ENCODE data around the gene FMO5. TPM values are rescaled to one million over a fixed set of nuclear protein-coding genes. Genes with fewer than 3 reads are reported as not detected.
"Not testable (repeated sequence)": the region's sequence is repeated elsewhere in the genome, so short reads cannot be mapped to it uniquely, and the experiment has no call there.

Gene FMO5
- total RNA-seq, 1 experiment from 2014 or later: 0.61 TPM

- Mint-ChIP-seq H3K4me3 (ENCODE audit: low read depth, unreplicated experiment) (peak overlapping the region; percentile 67), H3K27me3 (ENCODE audit: unreplicated experiment) (no peaks in the 10 kb centered on the region), H3K4me1 (ENCODE audit: low read depth, unreplicated experiment) (peaks cover 57% of the 10 kb centered on the region), H3K27ac (ENCODE audit: unreplicated experiment) (peak overlapping the region; percentile 18), H3K36me3 (ENCODE audit: insufficient read depth, unreplicated experiment) (peaks cover 18% of the 10 kb centered on the region), H3K9me3 (ENCODE audit: low read depth, unreplicated experiment) (no peaks in the 10 kb centered on the region)
- TF ChIP-seq CTCF (IDR thresholded peaks at IDR 0.05; ENCODE audit: unreplicated experiment): no peak
- DNase-seq: peak; percentile 33
- intact Hi-C loops (cut with micrococcal nuclease; ENCODE audit: unreplicated experiment): loop anchor here (1.0 to 5.0 kb wide), 2 partner anchors 71 to 146 kb away; partner anchors contain the start of gene PRKAB2
- CTCF ChIA-PET: interaction anchor here (0.9 to 1.3 kb wide), 6 partner anchors 11 to 75 kb away, joined by 3 to 7 read pairs (median 4); partner anchors contain the start of genes FMO5 and PRKAB2
- no TSS peak for BruUV-seq (replicated peaks)
Measured at GRCh38 chr1:147243228-147243685, 18.1 kb upstream of the FMO5 start.

DNA sequence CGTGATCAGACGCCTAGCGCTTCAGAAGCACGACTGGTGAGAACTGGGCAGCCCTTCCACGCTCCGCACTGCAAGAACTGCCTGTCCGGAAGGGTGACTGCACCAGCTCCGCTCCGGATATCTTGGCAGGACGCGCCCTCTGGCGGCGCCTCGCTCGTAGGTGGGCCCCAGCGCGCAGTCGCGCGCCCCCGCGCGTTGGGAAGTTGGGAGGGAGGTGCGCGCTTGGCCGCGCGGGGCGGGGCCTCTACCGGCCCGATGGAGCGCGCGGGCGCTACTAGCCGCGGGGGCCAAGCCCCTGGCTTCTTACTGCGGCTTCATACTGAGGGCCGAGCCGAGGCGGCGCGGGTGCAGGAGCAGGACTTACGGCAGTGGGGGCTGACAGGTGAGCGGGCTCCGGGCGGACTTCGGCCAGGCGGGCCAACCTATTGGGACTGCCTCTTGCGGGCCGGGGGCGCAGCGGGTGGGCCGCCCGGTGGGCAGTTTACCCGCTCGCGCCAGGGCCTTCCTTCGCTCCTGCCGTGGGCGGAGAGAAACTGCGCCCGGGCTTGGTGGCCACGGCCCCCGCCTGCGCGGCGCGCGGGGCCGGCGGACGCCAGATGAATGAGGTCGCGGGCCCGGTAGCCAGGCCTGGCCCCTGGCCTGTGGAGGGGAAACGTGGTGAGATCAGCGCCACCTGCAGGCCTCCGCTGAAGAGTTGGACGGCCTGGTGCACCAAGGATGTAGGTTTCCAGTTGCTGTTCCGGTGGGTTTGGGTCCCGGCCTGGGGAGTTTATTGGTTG, 17.5 kb upstream of the FMO5 start, which contains the start of gene CHD1L:
Gene CHD1L, plus strand, starts transcription at position 236 of the 779 bp plus-strand sequence. Its CDS starts 20 bp downstream, at position 256.
- Mint-ChIP-seq H3K36me3 (ENCODE audit: insufficient read depth, unreplicated experiment) (peaks cover 18% of the 10 kb centered on the region), H3K4me3 (ENCODE audit: low read depth, unreplicated experiment) (peak within 1 kb of the TSS; percentile 67), H3K4me1 (ENCODE audit: low read depth, unreplicated experiment) (peaks cover 59% of the 10 kb centered on the region), H3K9me3 (ENCODE audit: low read depth, unreplicated experiment) (no peaks in the 10 kb centered on the region), H3K27ac (ENCODE audit: unreplicated experiment) (peak within 1 kb of the TSS; percentile 35), H3K27me3 (ENCODE audit: unreplicated experiment) (no peaks in the 10 kb centered on the region)
- CTCF ChIA-PET: interaction anchor here (0.6 to 1.3 kb wide), 11 partner anchors 11 to 147 kb away, joined by 3 to 13 read pairs (median 4); partner anchors contain the start of genes FMO5 and PRKAB2
- no TSS peak for BruUV-seq (replicated peaks)
- intact Hi-C loops (cut with micrococcal nuclease; ENCODE audit: unreplicated experiment): loop anchor here (1.0 to 5.0 kb wide), 2 partner anchors 70 to 145 kb away; partner anchors contain the start of gene PRKAB2
- TF ChIP-seq CTCF (IDR thresholded peaks at IDR 0.05; ENCODE audit: unreplicated experiment): peak; percentile 93
- peak; percentile 97 for DNase-seq

- CTCF ChIA-PET: interaction anchor here (0.6 to 1.3 kb wide), 6 partner anchors 17 to 148 kb away, joined by 3 to 13 read pairs (median 4); partner anchors contain the start of genes FMO5 and PRKAB2
- DNase-seq: no peak
- Mint-ChIP-seq H3K4me3 (ENCODE audit: low read depth, unreplicated experiment) (peak overlapping the region; percentile 67), H3K36me3 (ENCODE audit: insufficient read depth, unreplicated experiment) (peaks cover 18% of the 10 kb centered on the region), H3K4me1 (ENCODE audit: low read depth, unreplicated experiment) (peaks cover 59% of the 10 kb centered on the region), H3K27me3 (ENCODE audit: unreplicated experiment) (no peaks in the 10 kb centered on the region), H3K9me3 (ENCODE audit: low read depth, unreplicated experiment) (no peaks in the 10 kb centered on the region), H3K27ac (ENCODE audit: unreplicated experiment) (peak overlapping the region; percentile 35)
- intact Hi-C loops (cut with micrococcal nuclease; ENCODE audit: unreplicated experiment): loop anchor here (5.0 kb wide), 1 partner anchor 145 kb away; no protein-coding TSS in a partner anchor
- no peak for TF ChIP-seq CTCF (IDR thresholded peaks at IDR 0.05; ENCODE audit: unreplicated experiment)
- BruUV-seq (replicated peaks): TSS peak; percentile 70
Measured at GRCh38 chr1:147241934-147242448, 16.9 kb upstream of the FMO5 start.

- CTCF ChIA-PET: not testable (repeated sequence)
- intact Hi-C loops (cut with micrococcal nuclease; ENCODE audit: unreplicated experiment): loop anchor here (5.0 kb wide), 1 partner anchor 143 kb away; no protein-coding TSS in a partner anchor
- H3K4me1 Mint-ChIP-seq (ENCODE audit: low read depth, unreplicated experiment): peaks cover 46% of the 10 kb centered on the region
Measured at GRCh38 chr1:147240131-147240721, 15.1 kb upstream of the FMO5 start.

More at GRCh38 chr1:147240131-147240721, 15.1 kb upstream of the FMO5 start:
- not testable (repeated sequence) for H3K27me3 Mint-ChIP-seq (ENCODE audit: unreplicated experiment); BruUV-seq (replicated peaks); DNase-seq; H3K9me3 Mint-ChIP-seq (ENCODE audit: low read depth, unreplicated experiment); H3K4me3 Mint-ChIP-seq (ENCODE audit: low read depth, unreplicated experiment); H3K27ac Mint-ChIP-seq (ENCODE audit: unreplicated experiment)
- H3K36me3 Mint-ChIP-seq (ENCODE audit: insufficient read depth, unreplicated experiment): peaks cover 18% of the 10 kb centered on the region

All from Calu3 (cell line).